ENCODE data around the gene RAI14.

The RAI14 gene

GRCh38 chr5:34844999-34845398 lies 188.9 kb downstream of the RAI14 start:
- no peak for DNase-seq (ENCODE audit: low read depth in 2 of 2, low spot score in 1 of 2)

DNA sequence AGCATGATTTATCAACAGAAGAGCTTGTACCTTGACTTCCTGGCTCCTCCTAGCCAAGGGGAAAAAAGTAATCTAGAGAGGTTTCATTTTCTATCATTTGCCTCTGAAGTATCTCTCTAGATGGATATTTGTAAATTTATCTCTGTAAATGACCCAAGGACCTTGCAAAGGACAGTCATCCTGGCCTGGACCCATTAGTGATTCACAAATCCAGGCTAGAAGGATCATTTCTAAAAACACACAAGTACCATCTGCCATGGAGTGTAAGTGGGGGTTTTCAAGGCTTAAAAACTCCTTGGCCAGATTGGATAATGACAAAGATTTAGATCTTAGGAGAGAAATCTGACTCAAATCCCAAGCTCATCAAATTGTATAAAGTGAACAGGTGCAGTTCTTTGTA lies 190.9 kb downstream of the RAI14 start:
- no peak for DNase-seq (ENCODE audit: low read depth in 2 of 2, low spot score in 1 of 2)

- no peak for DNase-seq (ENCODE audit: low read depth in 2 of 2, low spot score in 1 of 2)
Measured at GRCh38 chr5:34847552-34847951, 191.4 kb downstream of the RAI14 start.

DNA sequence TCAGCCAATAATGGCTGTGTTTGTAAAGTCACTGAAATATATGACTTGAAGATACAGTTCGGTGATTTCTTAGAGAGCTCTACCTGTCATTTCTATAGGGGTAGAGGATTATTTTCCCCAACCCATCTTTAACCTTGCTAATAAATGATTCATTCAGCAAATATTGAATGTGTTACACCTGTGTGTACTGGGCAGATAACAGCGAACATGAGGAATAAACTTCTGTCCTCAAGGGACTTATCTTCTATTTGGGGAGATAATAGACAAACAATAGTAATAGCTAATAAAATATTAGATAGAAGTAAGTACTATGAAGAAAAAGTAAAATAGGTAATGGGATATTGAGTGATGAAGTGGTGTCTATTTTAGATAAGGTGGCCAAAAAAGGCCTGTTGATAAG lies 192.1 kb downstream of the RAI14 start:
- no peak for DNase-seq (ENCODE audit: low read depth in 2 of 2, low spot score in 1 of 2)

DNA sequence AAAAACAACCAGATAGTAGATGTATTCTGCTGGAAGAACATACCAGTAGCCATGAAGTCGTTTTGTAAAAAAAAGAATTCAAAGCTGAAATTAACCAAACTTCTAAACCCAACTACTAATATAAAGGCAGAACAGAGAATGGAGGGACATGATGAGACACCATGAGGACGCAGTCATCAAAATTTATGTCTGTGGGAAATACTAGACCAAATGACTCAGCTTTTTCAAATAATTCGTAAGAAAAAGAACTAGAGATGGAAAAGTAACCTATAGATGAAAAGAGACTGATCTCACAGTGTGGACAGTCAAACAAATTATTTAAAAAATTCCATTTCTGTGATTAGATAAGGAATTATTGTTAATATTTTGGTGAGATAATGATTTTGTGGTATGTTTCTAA lies 193.1 kb downstream of the RAI14 start:
- no peak for DNase-seq (ENCODE audit: low read depth in 2 of 2, low spot score in 1 of 2)

DNA sequence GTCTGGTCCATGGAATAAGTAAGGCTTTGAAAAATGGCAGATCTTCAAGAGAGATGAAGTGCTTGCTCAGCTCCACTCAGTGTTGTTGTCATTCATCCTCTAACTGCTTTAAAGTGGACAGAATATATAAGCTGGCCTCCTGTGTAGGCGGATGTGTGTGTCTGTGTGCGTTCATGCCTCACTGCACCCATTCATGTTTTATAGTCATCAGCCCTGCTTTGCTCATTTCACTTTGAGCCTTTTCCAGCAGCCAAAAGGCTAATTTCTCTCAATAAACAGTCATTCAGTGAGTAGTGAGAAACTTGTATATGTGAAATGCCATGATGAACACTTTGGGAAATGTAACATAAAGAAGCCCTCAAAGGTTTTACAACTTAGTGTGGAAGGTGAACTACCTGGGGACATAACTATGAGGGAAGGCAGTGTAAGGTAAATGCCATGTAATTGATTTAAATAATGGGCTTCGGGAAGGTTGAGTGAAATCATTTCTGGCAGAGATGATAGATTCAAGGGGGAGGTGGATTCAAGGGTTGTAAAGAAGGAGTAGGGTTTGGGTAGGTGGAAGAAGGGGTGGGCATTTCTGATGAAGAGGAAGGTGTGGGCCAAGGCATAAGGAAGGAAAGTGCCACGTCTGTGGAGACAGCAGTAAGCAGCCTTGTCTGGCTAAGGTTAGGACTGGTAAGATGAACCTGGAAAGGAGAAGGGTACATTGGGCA lies 198.5 kb downstream of the RAI14 start:
- DNase-seq (ENCODE audit: low read depth in 2 of 2, low spot score in 1 of 2) = no peak

GRCh38 chr5:34857161-34857560 lies 201.0 kb downstream of the RAI14 start:
- DNase-seq (ENCODE audit: low read depth in 2 of 2, low spot score in 1 of 2) = no peak

DNA sequence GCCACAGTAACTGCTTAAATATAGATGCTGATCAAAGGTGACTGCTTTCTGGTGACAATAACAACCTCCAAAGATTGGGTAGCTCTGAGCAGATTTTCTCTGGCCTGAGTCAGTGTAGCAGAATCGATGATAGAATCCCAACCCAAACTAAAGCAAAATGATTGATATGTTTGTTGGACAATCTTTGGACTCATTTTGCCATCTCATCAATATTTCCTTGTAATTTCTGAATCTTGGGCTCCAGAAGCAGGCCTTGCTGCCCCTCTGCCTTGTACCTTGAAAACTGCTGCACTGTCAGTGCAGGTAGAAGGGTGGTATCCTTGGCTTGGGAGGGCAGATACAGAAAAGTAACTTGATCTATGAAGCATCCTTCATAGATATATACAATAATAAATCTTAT lies 201.8 kb downstream of the RAI14 start:
- DNase-seq (ENCODE audit: low read depth in 2 of 2, low spot score in 1 of 2) = no peak

DNA sequence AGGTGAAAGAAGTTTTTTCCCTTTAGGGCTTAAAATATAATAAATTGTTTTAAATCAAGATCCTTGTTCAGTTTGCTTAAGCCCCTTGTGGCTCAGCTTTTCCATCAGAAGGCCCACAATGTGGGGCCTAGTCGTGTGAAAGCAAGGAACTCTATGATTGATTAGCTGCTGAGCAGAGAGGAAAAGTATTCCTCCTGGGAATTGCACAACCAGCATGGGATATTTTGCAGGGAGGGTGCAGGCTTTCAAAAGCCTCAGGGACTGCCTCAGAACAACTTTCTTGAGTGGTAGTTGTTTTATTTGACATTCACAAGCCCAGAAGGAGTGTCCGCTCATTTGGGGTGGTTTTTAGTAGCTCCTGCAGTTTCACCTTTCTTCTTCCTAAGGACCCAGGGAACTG lies 202.7 kb downstream of the RAI14 start:
- no peak for DNase-seq (ENCODE audit: low read depth in 2 of 2, low spot score in 1 of 2)

DNA sequence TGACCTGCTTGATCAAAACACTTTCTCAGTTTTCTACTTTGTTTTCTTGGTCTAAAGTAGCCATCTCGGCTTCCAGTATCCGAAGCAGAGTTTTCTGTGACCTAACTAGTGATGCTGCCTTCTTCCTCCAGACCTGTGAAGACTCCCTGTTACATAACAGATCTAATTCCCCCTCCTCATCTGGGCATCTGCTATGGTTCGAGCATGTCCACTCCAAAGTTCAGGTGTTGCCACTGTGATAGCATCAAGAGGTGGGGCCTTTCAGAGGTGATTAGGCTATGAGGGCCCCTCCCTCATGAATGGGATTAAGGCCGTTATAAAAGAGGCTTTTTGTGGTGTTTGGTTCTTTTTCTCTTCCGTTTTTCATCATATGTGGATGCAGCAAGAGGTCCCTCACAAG lies 203.1 kb downstream of the RAI14 start:
- no peak for DNase-seq (ENCODE audit: low read depth in 2 of 2, low spot score in 1 of 2)

DNA sequence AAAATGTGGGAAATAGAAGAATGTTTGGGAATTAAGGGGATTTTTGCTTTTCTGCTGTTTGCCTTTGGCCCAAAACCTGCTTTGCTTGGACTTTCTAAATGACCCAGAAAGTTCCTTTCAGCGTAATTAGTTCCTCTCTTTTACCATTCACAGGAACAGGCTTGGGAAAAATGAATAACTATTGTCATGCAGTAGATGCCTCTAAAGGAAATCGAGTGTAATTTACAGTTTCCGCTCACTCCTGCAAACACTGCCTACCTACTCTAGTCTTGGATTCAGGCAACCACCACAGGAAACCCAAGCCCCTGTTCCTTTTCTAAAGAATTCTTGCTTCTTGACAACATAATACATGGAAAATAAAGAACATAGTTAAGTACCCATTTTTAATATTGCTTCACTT lies 207.8 kb downstream of the RAI14 start:
- no peak for DNase-seq (ENCODE audit: low read depth in 2 of 2, low spot score in 1 of 2)

- DNase-seq (ENCODE audit: low read depth in 2 of 2, low spot score in 1 of 2) = no peak
Measured at GRCh38 chr5:34865091-34865490, 209.0 kb downstream of the RAI14 start.

GRCh38 chr5:34866989-34867471 lies 210.9 kb downstream of the RAI14 start:
- DNase-seq (ENCODE audit: low read depth in 2 of 2, low spot score in 1 of 2) = no peak

DNA sequence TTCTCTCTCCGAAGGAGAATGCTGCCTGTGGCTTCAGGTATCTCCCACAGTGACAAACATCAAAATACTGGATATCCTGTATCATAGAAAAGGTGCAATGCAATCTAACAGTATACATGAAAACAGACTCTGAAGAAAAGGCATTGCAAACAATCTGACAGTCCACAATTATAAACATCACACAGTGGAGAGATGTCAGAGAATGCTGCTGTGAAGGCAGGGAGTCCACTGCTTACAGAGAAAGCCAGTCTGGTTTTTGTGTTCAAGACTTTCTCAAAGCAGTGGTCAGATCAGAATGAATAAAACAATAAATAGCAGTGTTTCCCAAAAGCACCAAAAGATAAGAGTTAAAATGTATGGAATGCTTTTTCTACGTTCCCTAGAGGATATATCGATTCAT lies 211.5 kb downstream of the RAI14 start:
- DNase-seq (ENCODE audit: low read depth in 2 of 2, low spot score in 1 of 2) = no peak

- DNase-seq (ENCODE audit: low read depth in 2 of 2, low spot score in 1 of 2) = no peak
Measured at GRCh38 chr5:34868791-34869190, 212.7 kb downstream of the RAI14 start.

GRCh38 chr5:34869256-34869655 lies 213.1 kb downstream of the RAI14 start:
- DNase-seq (ENCODE audit: low read depth in 2 of 2, low spot score in 1 of 2) = no peak

- DNase-seq (ENCODE audit: low read depth in 2 of 2, low spot score in 1 of 2) = no peak
Measured at GRCh38 chr5:34870382-34870781, 214.3 kb downstream of the RAI14 start.

- no peak for DNase-seq (ENCODE audit: low read depth in 2 of 2, low spot score in 1 of 2)
Measured at GRCh38 chr5:34876275-34876674, 220.1 kb downstream of the RAI14 start.

- no peak for DNase-seq (ENCODE audit: low read depth in 2 of 2, low spot score in 1 of 2)
Measured at GRCh38 chr5:34881246-34881645, 225.1 kb downstream of the RAI14 start.

Data from stimulated activated CD8-positive, alpha-beta memory T cell treated with anti-CD3 and anti-CD28 coated beads, Interleukin-4, amount 100 ng/mL, for 1 hour (primary cell).